OCI-LY3 (cell line): Measurements from ENCODE around the gene ZC3H11A.

Experiments
- H2AFZ ChIP-seq: fragments of 200-600, 300-600 bp; shearing (Covaris generic); 2 replicates; pipeline ENCODE4 v1.6.0; 2014; ENCODE audit warnings: antibody characterized with exemption, low read depth, low read length
- H3K27ac ChIP-seq: fragments of 200-600, 300-600 bp; sonication (generic); 2 replicates; pipeline ENCODE4 v1.5.1; 2014; ENCODE audit warnings: mild to moderate bottlenecking, low read length, moderate library complexity, mixed read lengths
- H3K27me3 ChIP-seq: fragments of 200-600, 300-600 bp; sonication (generic); 2 replicates; pipeline ENCODE4 v1.6.1; 2014; ENCODE audit warnings: low read depth, low read length, mixed read lengths
- H3K36me3 ChIP-seq: fragments of 200-600, 300-600 bp; sonication (generic); replicated peaks from 2 replicates; pipeline ENCODE3; 2014; ENCODE audit warnings: low read depth, low read length, mixed read lengths
- H3K4me1 ChIP-seq: fragments of 300-600, 200-600 bp; sonication (generic); 2 replicates; pipeline ENCODE4 v1.6.1; 2014; ENCODE audit warnings: low read length, mixed read lengths
- H3K4me2 ChIP-seq: fragments of 200-600, 300-600 bp; sonication (generic); 2 replicates; pipeline ENCODE4 v1.6.1; 2014; ENCODE audit warnings: low read length, mixed read lengths
- H3K4me3 ChIP-seq: fragments of 300-600, 200-600 bp; sonication (generic); 2 replicates; pipeline ENCODE4 v1.5.1; 2014; ENCODE audit warnings: antibody characterized with exemption, mild to moderate bottlenecking, low read length, moderate library complexity
- H3K79me2 ChIP-seq: fragments of 300-600, 200-600 bp; shearing (Covaris generic); 2 replicates; pipeline ENCODE4 v1.6.1; 2014; ENCODE audit warnings: mild to moderate bottlenecking, low read length, mixed read lengths
- H3K9ac ChIP-seq: fragments of 300-600, 200-600 bp; shearing (Covaris generic); 2 replicates; pipeline ENCODE4 v1.6.0; 2014; ENCODE audit warnings: mild to moderate bottlenecking, low read length, moderate library complexity
- H3K9me3 ChIP-seq: fragments of 200-600, 300-600 bp; shearing (Covaris generic); 2 replicates; pipeline ENCODE4 v1.6.1; 2014; ENCODE audit warnings: low read length, mixed read lengths; ENCODE audit not compliant: insufficient read depth
- H4K20me1 ChIP-seq: fragments of 200-600, 300-600 bp; sonication (generic); 2 replicates; pipeline ENCODE4 v1.6.1; 2016; ENCODE audit warnings: low read length, mixed read lengths; ENCODE audit not compliant: insufficient read depth
- CTCF ChIP-seq: fragments of 200-600, 300-600 bp; sonication (generic); IDR thresholded peaks from 2 replicates; pipeline ENCODE4 v1.5.1; 2014; ENCODE audit warnings: antibody characterized with exemption, low read length, low read depth
- EZH2phosphoT487 ChIP-seq: fragments of 200-600 bp; shearing (Covaris generic); IDR thresholded peaks from 2 replicates; pipeline ENCODE4 v1.6.1; 2018; ENCODE audit warnings: antibody characterized with exemption, mixed run types, low read depth

ZC3H11A gene

GRCh38 chr1:203799157-203799556 lies 3.7 kb downstream of the ZC3H11A start:
- Histone ChIP-seq H4K20me1 (peaks cover 62% of the 10 kb centered on the region), H3K36me3 (peaks cover 49% of the 10 kb centered on the region)

GRCh38 chr1:203799971-203800370 lies 4.5 kb downstream of the ZC3H11A start:
- peaks cover 52% of the 10 kb centered on the region for H3K36me3 ChIP-seq
- H2AFZ ChIP-seq = no peak overlapping the region
- peaks cover 95% of the 10 kb centered on the region for H3K79me2 ChIP-seq
- TF ChIP-seq EZH2phosphoT487 = no peak
- TF ChIP-seq CTCF = no peak
- no peaks in the 10 kb centered on the region for H3K9me3 ChIP-seq
- no peaks in the 10 kb centered on the region for H3K27me3 ChIP-seq
- no peak overlapping the region for H3K27ac ChIP-seq
- peaks cover 20% of the 10 kb centered on the region for H3K4me1 ChIP-seq
- no peak overlapping the region for H3K4me3 ChIP-seq
- no peak overlapping the region for H3K9ac ChIP-seq
- H3K4me2 ChIP-seq = no peak overlapping the region
- H4K20me1 ChIP-seq = peaks cover 65% of the 10 kb centered on the region

More at GRCh38 chr1:203799157-203799556, 3.7 kb downstream of the ZC3H11A start:
- H3K9me3 ChIP-seq = no peaks in the 10 kb centered on the region
- no peak overlapping the region for H3K9ac ChIP-seq
- H3K4me2 ChIP-seq = no peak overlapping the region
- H3K27ac ChIP-seq = no peak overlapping the region
- TF ChIP-seq CTCF (no peak), EZH2phosphoT487 (no peak)
- H3K4me1 ChIP-seq = peaks cover 23% of the 10 kb centered on the region
- no peak overlapping the region for H3K4me3 ChIP-seq
- peaks cover 87% of the 10 kb centered on the region for H3K79me2 ChIP-seq
- no peak overlapping the region for H2AFZ ChIP-seq
- H3K27me3 ChIP-seq = no peaks in the 10 kb centered on the region

- Histone ChIP-seq H3K4me2 (no peak overlapping the region), H3K9ac (no peak overlapping the region), H3K79me2 (peaks cover 99% of the 10 kb centered on the region), H3K4me3 (no peak overlapping the region), H3K27me3 (no peaks in the 10 kb centered on the region), H3K36me3 (peaks cover 37% of the 10 kb centered on the region), H4K20me1 (peaks cover 46% of the 10 kb centered on the region), H2AFZ (no peak overlapping the region), H3K4me1 (no peaks in the 10 kb centered on the region), H3K27ac (no peak overlapping the region), H3K9me3 (no peaks in the 10 kb centered on the region)
- no peak for TF ChIP-seq EZH2phosphoT487
- TF ChIP-seq CTCF = no peak
These were observed 10.3 kb downstream of the ZC3H11A start for GRCh38 chr1:203805689-203806088.

GRCh38 chr1:203807196-203807595 lies 11.8 kb downstream of the ZC3H11A start:
- TF ChIP-seq CTCF = no peak
- no peak for TF ChIP-seq EZH2phosphoT487

More at GRCh38 chr1:203807196-203807595, 11.8 kb downstream of the ZC3H11A start:
- Histone ChIP-seq H3K36me3 (peaks cover 36% of the 10 kb centered on the region), H3K4me2 (no peak overlapping the region), H3K9ac (no peak overlapping the region), H3K4me1 (no peaks in the 10 kb centered on the region), H3K27me3 (no peaks in the 10 kb centered on the region), H3K27ac (no peak overlapping the region), H3K9me3 (no peaks in the 10 kb centered on the region), H3K4me3 (no peak overlapping the region), H2AFZ (no peak overlapping the region), H3K79me2 (peaks cover 98% of the 10 kb centered on the region), H4K20me1 (peaks cover 40% of the 10 kb centered on the region)
